HepG2 (cell line): Measurements from ENCODE around the gene PIK3CB. TPM values are rescaled to one million over a fixed set of nuclear protein-coding genes. Genes with fewer than 3 reads are reported as not detected.

Source experiments
- ATF5 ChIP-seq: sonication (generic); formaldehyde crosslinking; IDR thresholded peaks from 2 replicates; pipeline ENCODE4 v1.4.0; 2020; ENCODE audit warnings: mild to moderate bottlenecking, low read depth, missing genetic modification reagents
- ATF7 ChIP-seq, 2 experiments: fragments of 450-650 bp in 1 of 2; sonication (generic) in 1 of 2; formaldehyde crosslinking in 1 of 2; IDR thresholded peaks; 2 replicates each; pipeline versions ENCODE4 v1.4.0 to v1.6.1; 2016 to 2020; ENCODE audit warnings: antibody characterized with exemption in 1 of 2, mild to moderate bottlenecking in 1 of 2, missing genetic modification reagents in 1 of 2
- CCAR2 ChIP-seq: fragments of 200-400 bp; formaldehyde crosslinking; optimal IDR thresholded peaks from 2 replicates; pipeline ENCODE3; 2018; ENCODE audit warnings: low read depth, mild to moderate bottlenecking, low read length, moderate library complexity
- CCDC6 ChIP-seq: sonication (generic); formaldehyde crosslinking; IDR thresholded peaks from 2 replicates; pipeline ENCODE4 v1.8.1; 2022; ENCODE audit warnings: mild to moderate bottlenecking, missing genetic modification reagents, moderate library complexity
- E2F2 ChIP-seq: sonication (generic); formaldehyde crosslinking; IDR thresholded peaks from 2 replicates; pipeline ENCODE4 v1.4.0; 2020; ENCODE audit warnings: missing genetic modification reagents, borderline replicate concordance
- GLMP ChIP-seq: sonication (generic); formaldehyde crosslinking; IDR thresholded peaks from 2 replicates; pipeline ENCODE4 v1.9.0; 2021; ENCODE audit warnings: missing genetic modification reagents, mild to moderate bottlenecking, borderline replicate concordance
- HOXA7 ChIP-seq: sonication (generic); formaldehyde crosslinking; IDR thresholded peaks from 2 replicates; pipeline ENCODE4 v1.8.1; 2022; ENCODE audit warnings: mild to moderate bottlenecking, missing genetic modification reagents, moderate library complexity
- JUN ChIP-seq: sonication (generic); formaldehyde crosslinking; IDR thresholded peaks from 2 replicates; pipeline ENCODE4 v1.4.0; 2020; ENCODE audit warnings: mild to moderate bottlenecking, missing genetic modification reagents
- MIXL1 ChIP-seq: IDR thresholded peaks from 2 replicates; pipeline ENCODE4 v1.6.1; 2016
- NFYB ChIP-seq: sonication (generic); formaldehyde crosslinking; IDR thresholded peaks from 2 replicates; pipeline ENCODE4 v1.4.0; 2020; ENCODE audit warnings: missing genetic modification reagents
- NR2F1 ChIP-seq, 2 experiments: fragments of 450-650 bp in 1 of 2; formaldehyde crosslinking in 1 of 2; IDR thresholded peaks; 2 replicates each; pipeline versions ENCODE4 v1.5.0 to v1.6.1; 2016 to 2020; ENCODE audit warnings: mild to moderate bottlenecking in 1 of 2, missing compliant biosample characterization in 1 of 2, missing genetic modification reagents in 1 of 2, moderate library complexity in 1 of 2
- TAF15 ChIP-seq: fragments of 200-400 bp; formaldehyde crosslinking; IDR thresholded peaks from one replicate; pipeline ENCODE4 v1.6.1; 2018; ENCODE audit warnings: mild to moderate bottlenecking, low read depth, low read length; ENCODE audit not compliant: poor library complexity, severe bottlenecking
- ZC3H13 ChIP-seq: sonication (generic); formaldehyde crosslinking; IDR thresholded peaks from 2 replicates; pipeline ENCODE4 v1.8.1; 2023; ENCODE audit warnings: mild to moderate bottlenecking, missing genetic modification reagents, moderate library complexity
- ZC3H4 ChIP-seq: sonication (generic); formaldehyde crosslinking; IDR thresholded peaks from 2 replicates; pipeline ENCODE4 v1.4.0; 2020; ENCODE audit warnings: missing genetic modification reagents, borderline replicate concordance
- ZFP41 ChIP-seq: sonication (generic); formaldehyde crosslinking; IDR thresholded peaks from 2 replicates; pipeline ENCODE4 v1.4.0; 2020; ENCODE audit warnings: mild to moderate bottlenecking, missing genetic modification reagents, borderline replicate concordance
- ZNF292 ChIP-seq: sonication (generic); formaldehyde crosslinking; IDR thresholded peaks from 2 replicates; pipeline ENCODE4 v1.8.1; 2022; ENCODE audit warnings: mild to moderate bottlenecking, low read depth, missing genetic modification reagents, borderline replicate concordance
- ZNF572 ChIP-seq: sonication (generic); formaldehyde crosslinking; IDR thresholded peaks from 2 replicates; pipeline ENCODE4 v1.5.1; 2020; ENCODE audit warnings: mild to moderate bottlenecking, missing genetic modification reagents
- ZNF746 ChIP-seq: sonication (generic); formaldehyde crosslinking; IDR thresholded peaks from 2 replicates; pipeline ENCODE4 v1.8.0; 2022; ENCODE audit warnings: mild to moderate bottlenecking, missing genetic modification reagents
- ZNF879 ChIP-seq: sonication (generic); formaldehyde crosslinking; IDR thresholded peaks from 2 replicates; pipeline ENCODE4 v1.8.1; 2023; ENCODE audit warnings: missing genetic modification reagents
- polyA plus RNA-seq, 8 experiments: library from polyadenylated mRNA; depleted of rRNA in 3 of 8; stranded (reverse) in 7 of 8; unstranded in 1 of 8; fragments of >200 nt; fragmentation: Illumina TruSeq in 4 of 8; extraction: Trizol in 4 of 8; gene quantifications; 2 replicates each; pipeline versions ENCODE4 v1.2.1 to v1.2.3, GENCODE V29; 2011 to 2016; ENCODE audit warnings: low read depth in 4 of 8, missing spikeins in 1 of 8, mixed read lengths in 1 of 8; ENCODE audit not compliant: insufficient read depth in 1 of 8
- total RNA-seq, 5 experiments: library from RNA; depleted of rRNA; stranded (reverse); fragments of >200 nt; fragmentation: Illumina TruSeq; extraction: Trizol; gene quantifications; 2 replicates each; pipeline ENCODE4 v1.2.3, GENCODE V29; 2016; ENCODE audit warnings: low read depth in 1 of 5
- TF ChIP-seq, protein P1 (sequence below): sonication (generic); formaldehyde crosslinking; IDR thresholded peaks from 2 replicates; pipeline ENCODE4 v1.4.0; 2020; ENCODE audit warnings: missing genetic modification reagents

Gene PIK3CB
- total and polyA plus RNA-seq, 2 of the 13 experiments (the other 11 are each of a cell fraction or from before 2014, with no cell fraction given) = 6.6 to 18.7 TPM

- TF ChIP-seq ZNF292 (CRISPR knock-in tag) (no peak), CCAR2 (no peak), TAF15 (no peak), ZFP41 (CRISPR knock-in tag) (no peak), E2F2 (no peak), JUN (CRISPR knock-in tag) (no peak), ZNF879 (CRISPR knock-in tag) (peak; percentile 89), CCDC6 (CRISPR knock-in tag) (peak; percentile 46; the same call in 1 of the 2 replicates), MIXL1 (CRISPR knock-in tag) (no peak), ATF7 (IDR thresholded peaks at IDR 0.05) (no peak), ATF7 (CRISPR knock-in tag; IDR thresholded peaks at IDR 0.05) (no peak), ZNF572 (CRISPR knock-in tag) (no peak), NR2F1 (CRISPR knock-in tag; IDR thresholded peaks at IDR 0.05) (no peak), GLMP (CRISPR knock-in tag) (no peak), ZC3H4 (CRISPR knock-in tag) (peak; percentile 82; the same call in 1 of the 2 replicates), NFYB (CRISPR knock-in tag) (no peak), HOXA7 (CRISPR knock-in tag) (0 out of 2 replicates have a peak, but pooled peaks have one; percentile 58), ZC3H13 (CRISPR knock-in tag) (0 out of 2 replicates have a peak, but pooled peaks have one; percentile 25), ATF5 (CRISPR knock-in tag) (no peak; the same call in 1 of the 2 replicates), ZNF746 (CRISPR knock-in tag) (0 out of 2 replicates have a peak, but pooled peaks have one; percentile 55)
- TF ChIP-seq, protein P1, sequence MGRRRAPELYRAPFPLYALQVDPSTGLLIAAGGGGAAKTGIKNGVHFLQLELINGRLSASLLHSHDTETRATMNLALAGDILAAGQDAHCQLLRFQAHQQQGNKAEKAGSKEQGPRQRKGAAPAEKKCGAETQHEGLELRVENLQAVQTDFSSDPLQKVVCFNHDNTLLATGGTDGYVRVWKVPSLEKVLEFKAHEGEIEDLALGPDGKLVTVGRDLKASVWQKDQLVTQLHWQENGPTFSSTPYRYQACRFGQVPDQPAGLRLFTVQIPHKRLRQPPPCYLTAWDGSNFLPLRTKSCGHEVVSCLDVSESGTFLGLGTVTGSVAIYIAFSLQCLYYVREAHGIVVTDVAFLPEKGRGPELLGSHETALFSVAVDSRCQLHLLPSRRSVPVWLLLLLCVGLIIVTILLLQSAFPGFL (CRISPR knock-in tag) = no peak
These were observed 226.2 kb downstream of the PIK3CB start, which contains the start of gene FAIM (continued) for GRCh38 chr3:138608322-138609135.
